ENCODE measurements around the gene ANKZF1.

The ANKZF1 gene

DNA sequence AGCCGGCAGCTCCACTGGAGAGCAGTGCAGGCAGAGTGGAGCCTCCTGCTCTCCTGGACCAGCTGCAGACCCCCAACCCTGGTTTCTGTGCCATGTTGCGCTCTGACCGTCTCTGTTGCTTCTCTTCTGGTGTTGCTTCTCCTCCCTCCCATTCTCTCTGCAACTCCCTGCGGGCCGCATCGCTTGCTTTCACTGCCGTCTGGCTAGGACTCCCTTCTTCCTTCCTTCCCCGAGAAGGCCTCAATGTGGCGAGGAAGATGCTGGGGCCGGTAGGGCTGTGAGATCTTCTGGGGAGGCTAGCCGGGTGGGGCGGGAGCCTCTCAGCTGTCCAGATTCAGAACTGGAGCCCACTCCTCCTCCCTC lies 55.7 kb downstream of the ANKZF1 start:
- no peak for DNase-seq

GRCh38 chr2:219285894-219286425 lies 56.4 kb downstream of the ANKZF1 start:
- no peak for DNase-seq
